ENCODE measurements around the gene PRELID2.

PRELID2 gene

DNA sequence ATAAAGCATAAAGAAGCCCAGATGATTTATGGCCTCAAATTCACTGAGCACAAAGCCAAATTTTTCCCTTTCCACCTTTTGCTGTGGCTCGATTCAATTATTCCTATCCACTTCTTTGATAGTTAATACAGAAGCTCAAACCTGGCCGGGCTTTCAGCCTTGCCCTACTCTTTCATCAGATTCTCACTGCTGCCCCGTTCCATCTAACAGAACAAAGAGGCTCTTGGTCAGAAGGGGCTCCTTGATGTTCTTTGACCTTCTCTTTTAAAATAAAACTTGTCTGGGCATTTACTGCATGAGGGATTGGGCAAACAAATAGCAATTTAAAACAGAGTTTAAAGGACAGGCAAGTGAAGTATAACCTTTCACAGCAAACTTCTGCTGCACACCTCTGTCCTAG is 27.9 kb upstream of the PRELID2 start:
- no peaks in the 10 kb centered on the region for H3K27me3 ChIP-seq (ENCODE audit: insufficient read depth, insufficient read length)
- no peak for DNase-seq (ENCODE audit: low read depth, low spot score)
- H3K36me3 ChIP-seq (ENCODE audit: insufficient read depth, insufficient read length, low read length) = no peaks in the 10 kb centered on the region
- no peak overlapping the region for H3K4me3 ChIP-seq (ENCODE audit: insufficient read length, low read depth)
- H3K9ac ChIP-seq (ENCODE audit: insufficient read length, low read depth) = no peak overlapping the region
- H3K4me1 ChIP-seq (ENCODE audit: insufficient read depth, insufficient read length) = no peaks in the 10 kb centered on the region
- H3K9me3 ChIP-seq (ENCODE audit: insufficient read depth, low read length) = no peaks in the 10 kb centered on the region
- TF ChIP-seq SUZ12 (IDR thresholded peaks at IDR 0.05; ENCODE audit: extremely low read depth, insufficient read depth, insufficient read length) (no peak), ZNF274 (IDR thresholded peaks at IDR 0.05; ENCODE audit: low read depth, low read length) (no peak), YY1 (IDR thresholded peaks at IDR 0.05; ENCODE audit: insufficient read depth, insufficient read length) (no peak)

DNA sequence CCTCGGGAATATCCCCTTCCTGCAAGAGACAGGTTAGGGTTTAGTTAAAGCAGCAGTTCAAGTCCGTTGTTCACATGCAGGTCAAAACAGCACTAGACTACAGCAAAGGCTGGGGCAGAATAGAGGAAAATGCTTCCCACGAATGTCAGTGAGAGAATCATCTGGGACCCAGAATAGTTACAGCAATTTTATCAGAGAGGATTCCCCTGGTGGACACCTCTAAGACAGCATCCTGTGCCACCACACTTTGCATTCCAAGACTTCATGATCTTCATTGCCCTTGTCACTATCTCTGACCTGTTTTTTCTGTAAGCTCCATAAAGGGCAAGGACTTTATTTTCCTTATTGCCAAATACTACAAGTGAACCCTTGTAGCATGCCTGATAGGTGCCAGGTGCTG is 24.8 kb upstream of the PRELID2 start:
- Histone ChIP-seq H3K9ac (ENCODE audit: insufficient read length, low read depth) (no peak overlapping the region), H3K27me3 (ENCODE audit: insufficient read depth, insufficient read length) (no peaks in the 10 kb centered on the region), H3K9me3 (ENCODE audit: insufficient read depth, low read length) (no peaks in the 10 kb centered on the region), H3K4me1 (ENCODE audit: insufficient read depth, insufficient read length) (no peaks in the 10 kb centered on the region), H3K36me3 (ENCODE audit: insufficient read depth, insufficient read length, low read length) (no peaks in the 10 kb centered on the region), H3K4me3 (ENCODE audit: insufficient read length, low read depth) (no peak overlapping the region)
- no peak for DNase-seq (ENCODE audit: low read depth, low spot score)
- no peak for TF ChIP-seq YY1 (IDR thresholded peaks at IDR 0.05; ENCODE audit: insufficient read depth, insufficient read length)

DNA sequence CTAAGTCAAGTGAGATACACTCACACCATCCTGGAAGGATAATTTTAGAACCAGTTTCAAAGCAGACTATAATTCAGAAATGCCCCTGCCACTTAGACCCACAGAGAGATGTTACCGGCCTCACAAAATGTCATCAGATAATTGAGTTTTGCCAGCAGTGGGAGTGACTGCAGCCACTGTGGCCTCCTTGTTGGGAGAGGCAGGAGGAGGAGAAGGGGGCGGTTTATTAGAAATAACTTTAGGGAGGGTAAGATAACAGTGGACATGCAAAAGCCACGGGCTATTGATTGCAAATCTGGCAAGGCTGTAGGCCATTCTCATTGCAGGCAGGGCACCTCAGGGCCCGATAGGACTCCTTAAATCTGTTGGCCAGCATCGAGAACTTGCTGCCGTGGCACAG is 24.3 kb upstream of the PRELID2 start:
- Histone ChIP-seq H3K36me3 (ENCODE audit: insufficient read depth, insufficient read length, low read length) (no peaks in the 10 kb centered on the region), H3K4me1 (ENCODE audit: insufficient read depth, insufficient read length) (no peaks in the 10 kb centered on the region), H3K27me3 (ENCODE audit: insufficient read depth, insufficient read length) (no peaks in the 10 kb centered on the region), H3K4me3 (ENCODE audit: insufficient read length, low read depth) (no peak overlapping the region), H3K9ac (ENCODE audit: insufficient read length, low read depth) (no peak overlapping the region), H3K9me3 (ENCODE audit: insufficient read depth, low read length) (no peaks in the 10 kb centered on the region)
- DNase-seq (ENCODE audit: low read depth, low spot score) = no peak
- TF ChIP-seq YY1 (IDR thresholded peaks at IDR 0.05; ENCODE audit: insufficient read depth, insufficient read length) (no peak), ZNF274 (IDR thresholded peaks at IDR 0.05; ENCODE audit: low read depth, low read length) (no peak), SUZ12 (IDR thresholded peaks at IDR 0.05; ENCODE audit: extremely low read depth, insufficient read depth, insufficient read length) (no peak)

DNA sequence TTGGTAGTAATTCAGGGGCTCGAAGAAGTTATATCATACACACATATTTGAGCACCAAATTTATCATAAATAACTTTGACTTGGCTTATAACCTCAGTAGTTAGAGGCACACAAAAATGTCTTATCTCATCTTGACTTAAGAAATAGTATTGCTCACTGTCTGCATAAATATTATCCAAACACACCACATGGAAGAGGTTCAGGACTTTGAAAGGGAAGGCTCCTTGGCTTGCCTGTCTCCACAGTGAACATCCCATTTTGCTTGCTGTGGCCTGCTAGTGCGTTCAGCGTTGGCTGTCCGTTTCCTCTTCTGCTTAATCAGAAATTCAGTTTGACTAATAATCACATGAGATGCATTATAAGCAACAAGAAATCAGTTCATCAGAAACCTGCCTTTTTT is 23.8 kb upstream of the PRELID2 start:
- H3K9ac ChIP-seq (ENCODE audit: insufficient read length, low read depth) = no peak overlapping the region
- no peak for TF ChIP-seq ZNF274 (IDR thresholded peaks at IDR 0.05; ENCODE audit: low read depth, low read length)
- TF ChIP-seq SUZ12 (IDR thresholded peaks at IDR 0.05; ENCODE audit: extremely low read depth, insufficient read depth, insufficient read length) = no peak
- no peak for TF ChIP-seq YY1 (IDR thresholded peaks at IDR 0.05; ENCODE audit: insufficient read depth, insufficient read length)
- H3K4me1 ChIP-seq (ENCODE audit: insufficient read depth, insufficient read length) = no peaks in the 10 kb centered on the region
- no peak for DNase-seq (ENCODE audit: low read depth, low spot score)
- no peak overlapping the region for H3K4me3 ChIP-seq (ENCODE audit: insufficient read length, low read depth)
- no peaks in the 10 kb centered on the region for H3K27me3 ChIP-seq (ENCODE audit: insufficient read depth, insufficient read length)
- no peaks in the 10 kb centered on the region for H3K36me3 ChIP-seq (ENCODE audit: insufficient read depth, insufficient read length, low read length)
- H3K9me3 ChIP-seq (ENCODE audit: insufficient read depth, low read length) = no peaks in the 10 kb centered on the region

DNA sequence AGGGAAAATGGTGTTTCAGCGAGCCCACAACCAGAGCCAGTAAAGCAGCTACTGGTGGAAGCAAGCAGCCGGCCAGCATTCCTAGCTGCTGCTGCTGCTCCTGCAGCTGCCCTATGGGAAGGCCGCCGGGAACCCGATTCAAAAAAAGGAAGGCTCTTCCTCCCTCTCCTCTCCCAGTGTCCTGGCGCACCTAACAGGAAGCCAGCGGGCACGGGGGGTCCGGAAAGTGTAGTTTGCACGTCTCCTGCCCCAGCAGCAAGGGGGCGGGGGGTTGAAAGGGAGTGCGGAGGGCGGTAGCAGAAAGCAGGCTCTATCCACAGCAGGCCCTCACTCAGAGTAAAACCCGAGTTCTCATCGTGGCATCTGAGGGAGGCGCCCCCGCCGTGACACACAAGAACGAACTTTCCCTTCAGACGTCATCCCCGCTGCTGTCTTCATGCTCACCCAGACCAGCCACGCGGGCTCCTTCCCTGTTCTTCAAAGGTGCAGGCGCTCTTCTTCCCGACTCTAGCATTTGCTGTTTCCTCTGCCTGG is 21.2 kb upstream of the PRELID2 start:
- Histone ChIP-seq H3K4me3 (ENCODE audit: insufficient read length, low read depth) (peak overlapping the region; percentile 16), H3K9ac (ENCODE audit: insufficient read length, low read depth) (peak overlapping the region; percentile 46), H3K9me3 (ENCODE audit: insufficient read depth, low read length) (no peaks in the 10 kb centered on the region), H3K4me1 (ENCODE audit: insufficient read depth, insufficient read length) (no peaks in the 10 kb centered on the region), H3K27me3 (ENCODE audit: insufficient read depth, insufficient read length) (no peaks in the 10 kb centered on the region), H3K36me3 (ENCODE audit: insufficient read depth, insufficient read length, low read length) (no peaks in the 10 kb centered on the region)
- DNase-seq (ENCODE audit: low read depth, low spot score) = no peak
- no peak for TF ChIP-seq SUZ12 (IDR thresholded peaks at IDR 0.05; ENCODE audit: extremely low read depth, insufficient read depth, insufficient read length)
- TF ChIP-seq YY1 (IDR thresholded peaks at IDR 0.05; ENCODE audit: insufficient read depth, insufficient read length) = no peak
- TF ChIP-seq ZNF274 (IDR thresholded peaks at IDR 0.05; ENCODE audit: low read depth, low read length) = no peak

DNA sequence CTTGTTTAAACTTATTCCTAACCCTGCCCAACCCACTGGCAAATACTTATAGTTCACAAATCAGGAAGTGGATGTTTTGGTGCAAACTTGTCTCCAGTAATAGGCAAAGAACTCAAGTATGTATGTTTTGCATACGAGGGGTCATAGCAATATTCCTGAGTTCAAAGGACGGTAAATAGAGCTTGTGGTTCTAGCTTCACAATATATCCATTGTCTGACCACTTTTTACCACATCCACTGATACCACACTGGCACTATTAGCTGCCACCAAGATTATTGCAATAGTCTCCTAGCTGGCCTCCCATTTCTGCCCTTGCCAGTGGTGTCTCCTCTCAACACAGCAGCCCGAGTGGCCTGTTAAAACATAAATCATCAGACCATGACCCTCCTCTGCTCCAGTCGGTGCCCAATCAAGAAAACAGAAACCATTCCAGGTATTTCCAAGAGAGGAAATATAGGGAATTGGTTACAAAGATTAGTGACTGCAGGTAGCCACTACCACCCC is 20.7 kb upstream of the PRELID2 start:
- H3K4me3 ChIP-seq (ENCODE audit: insufficient read length, low read depth) = peak overlapping the region; percentile 16
- no peak for TF ChIP-seq SUZ12 (IDR thresholded peaks at IDR 0.05; ENCODE audit: extremely low read depth, insufficient read depth, insufficient read length)
- no peak for TF ChIP-seq ZNF274 (IDR thresholded peaks at IDR 0.05; ENCODE audit: low read depth, low read length)
- TF ChIP-seq YY1 (IDR thresholded peaks at IDR 0.05; ENCODE audit: insufficient read depth, insufficient read length) = no peak
- no peaks in the 10 kb centered on the region for H3K27me3 ChIP-seq (ENCODE audit: insufficient read depth, insufficient read length)
- H3K9ac ChIP-seq (ENCODE audit: insufficient read length, low read depth) = peak overlapping the region; percentile 46
- H3K4me1 ChIP-seq (ENCODE audit: insufficient read depth, insufficient read length) = no peaks in the 10 kb centered on the region
- no peaks in the 10 kb centered on the region for H3K9me3 ChIP-seq (ENCODE audit: insufficient read depth, low read length)
- H3K36me3 ChIP-seq (ENCODE audit: insufficient read depth, insufficient read length, low read length) = no peaks in the 10 kb centered on the region
- no peak for DNase-seq (ENCODE audit: low read depth, low spot score)

DNA sequence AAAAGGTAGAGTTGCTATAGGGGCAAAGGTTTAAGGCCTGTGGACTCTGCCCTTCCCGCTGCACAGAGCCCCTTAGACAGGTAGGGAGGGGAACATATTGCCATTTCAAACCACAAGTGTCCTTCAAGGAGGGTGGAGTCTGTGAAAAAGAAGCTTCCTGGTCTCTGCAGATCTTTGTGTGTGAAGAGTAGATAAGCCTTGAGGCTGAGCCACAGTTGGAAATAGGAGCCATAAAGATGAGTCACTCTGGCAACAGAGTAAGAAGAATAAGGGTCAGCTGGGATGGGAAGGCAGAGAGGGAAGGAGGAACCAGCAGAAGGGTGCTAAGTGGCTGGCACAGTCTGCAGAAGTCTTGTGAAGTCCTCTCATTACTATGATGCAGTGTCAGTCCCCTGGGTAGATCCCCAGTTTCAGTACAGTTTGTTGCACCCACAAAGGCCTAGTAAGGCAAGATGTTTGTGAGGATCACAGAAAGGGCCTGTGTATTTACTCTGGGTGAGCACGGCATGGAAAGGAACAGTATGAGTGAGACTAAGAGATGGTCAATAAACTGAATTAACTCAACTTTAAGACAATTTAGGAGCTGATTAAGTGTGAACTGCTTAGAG is 19.6 kb upstream of the PRELID2 start:
- Histone ChIP-seq H3K9ac (ENCODE audit: insufficient read length, low read depth) (no peak overlapping the region), H3K9me3 (ENCODE audit: insufficient read depth, low read length) (no peaks in the 10 kb centered on the region), H3K27me3 (ENCODE audit: insufficient read depth, insufficient read length) (no peaks in the 10 kb centered on the region), H3K36me3 (ENCODE audit: insufficient read depth, insufficient read length, low read length) (no peaks in the 10 kb centered on the region), H3K4me1 (ENCODE audit: insufficient read depth, insufficient read length) (no peaks in the 10 kb centered on the region), H3K4me3 (ENCODE audit: insufficient read length, low read depth) (no peak overlapping the region)
- TF ChIP-seq SUZ12 (IDR thresholded peaks at IDR 0.05; ENCODE audit: extremely low read depth, insufficient read depth, insufficient read length) = no peak
- TF ChIP-seq YY1 (IDR thresholded peaks at IDR 0.05; ENCODE audit: insufficient read depth, insufficient read length) = no peak
- no peak for TF ChIP-seq ZNF274 (IDR thresholded peaks at IDR 0.05; ENCODE audit: low read depth, low read length)
- no peak for DNase-seq (ENCODE audit: low read depth, low spot score)
